H1 (cell line): Measurements from ENCODE around the gene MGLL. TPM values are rescaled to one million over a fixed set of nuclear protein-coding genes. Genes with fewer than 3 reads are reported as not detected.

ENCODE experiments used
- CTCF ChIA-PET: fragments of 300-600 bp; sonication (Branson Sonifier 250); formaldehyde crosslinking; loops from one replicate; lab custom pipeline; 2021; ENCODE audit not compliant: partially characterized antibody; lab: Charles Lee
- POLR2A ChIA-PET: fragments of 300-600 bp; sonication (Branson Sonifier 250); formaldehyde crosslinking; loops from one replicate; lab custom pipeline; 2021; ENCODE audit warnings: inconsistent platforms; ENCODE audit not compliant: partially characterized antibody; lab: Charles Lee
- DNase-seq, 2 experiments: peaks; one replicate each; pipeline versions ENCODE4 v3.0.0 to v3.0.0-alpha.2; 2010 to 2022; ENCODE audit warnings: low spot score in 2 of 2, low read depth in 1 of 2, mixed read lengths in 1 of 2
- FAIRE-seq: peaks from 2 replicates; lab custom pipeline; 2011; peaks lifted over from hg19 to GRCh38; lab: Jason Lieb, UNC
- H2AFZ ChIP-seq: 2 replicates; pipeline ENCODE4 v1.8.1; 2012; ENCODE audit warnings: low read length, inconsistent platforms
- H2AK5ac ChIP-seq: 2 replicates; pipeline ENCODE4 v1.6.1; 2013; ENCODE audit warnings: low read depth, low read length
- H2BK120ac ChIP-seq: replicated peaks from 2 replicates; pipeline ENCODE3; 2013; ENCODE audit warnings: low read depth, low read length, inconsistent platforms
- H2BK12ac ChIP-seq: 2 replicates; pipeline ENCODE4 v1.6.1; 2013; ENCODE audit warnings: low read depth, low read length
- H2BK15ac ChIP-seq: 2 replicates; pipeline ENCODE4 v1.6.1; 2013; ENCODE audit warnings: low read length
- H2BK20ac ChIP-seq: 2 replicates; pipeline ENCODE4 v1.6.1; 2013; ENCODE audit warnings: low read length
- H2BK5ac ChIP-seq: 2 replicates; pipeline ENCODE4 v1.6.1; 2013; ENCODE audit warnings: low read depth, low read length
- H3K14ac ChIP-seq: 2 replicates; pipeline ENCODE4 v1.6.1; 2013; ENCODE audit warnings: inconsistent platforms; ENCODE audit not compliant: insufficient read length
- H3K18ac ChIP-seq: 2 replicates; pipeline ENCODE4 v1.6.1; 2013; ENCODE audit warnings: low read length; ENCODE audit errors: extremely low read depth
- H3K23ac ChIP-seq: 2 replicates; pipeline ENCODE4 v1.6.1; 2013; ENCODE audit warnings: inconsistent platforms; ENCODE audit not compliant: insufficient read length
- H3K23me2 ChIP-seq: 2 replicates; pipeline ENCODE4 v1.6.1; 2013; ENCODE audit warnings: low read depth, low read length
- H3K27ac ChIP-seq: 2 replicates; pipeline ENCODE4 v1.6.1; 2011; ENCODE audit warnings: low read depth, low read length, inconsistent platforms
- H3K27me3 ChIP-seq, 4 experiments: replicated peaks in 1 of 4; 1 replicate in 1 of 4; 2 replicates in 3 of 4; pipeline versions ENCODE4 v1.6.1 to v1.8.1; 2011 to 2013; ENCODE audit warnings: low read length in 3 of 4, mild to moderate bottlenecking in 3 of 4, inconsistent platforms in 2 of 4, mixed read lengths in 2 of 4, moderate library complexity in 1 of 4; ENCODE audit not compliant: control insufficient read depth in 3 of 4, insufficient read depth in 3 of 4; ENCODE audit errors: extremely low read depth in 1 of 4
- H3K36me3 ChIP-seq, 4 experiments: 2 replicates each; pipeline versions ENCODE4 v1.6.1 to v1.8.1; 2011 to 2013; ENCODE audit warnings: mild to moderate bottlenecking in 4 of 4, low read length in 3 of 4, moderate library complexity in 2 of 4, control low read depth in 1 of 4, inconsistent platforms in 1 of 4; ENCODE audit not compliant: insufficient read depth in 4 of 4, control insufficient read depth in 2 of 4
- H3K4ac ChIP-seq: replicated peaks from 2 replicates; pipeline ENCODE3; 2013; ENCODE audit warnings: low read length, low read depth, mixed read lengths, inconsistent platforms; ENCODE audit not compliant: insufficient read length
- H3K4me1 ChIP-seq, 4 experiments: replicated peaks in 1 of 4; 1 replicate in 1 of 4; 2 replicates in 3 of 4; pipeline versions ENCODE4 v1.6.1 to v1.8.1; 2011 to 2013; ENCODE audit warnings: low read length in 3 of 4, inconsistent platforms in 2 of 4, mixed read lengths in 1 of 4; ENCODE audit not compliant: insufficient read depth in 4 of 4, control insufficient read depth in 3 of 4
- H3K4me2 ChIP-seq, 2 experiments: 2 replicates each; pipeline versions ENCODE4 v1.6.1 to v1.8.1; 2011 to 2013; ENCODE audit warnings: low read depth in 2 of 2, low read length in 2 of 2, control low read depth in 1 of 2, inconsistent platforms in 1 of 2, mild to moderate bottlenecking in 1 of 2; ENCODE audit not compliant: insufficient read depth in 1 of 2
- H3K4me3 ChIP-seq, 4 experiments: fragments of 200-600, 300-600 bp in 1 of 4; sonication (generic), shearing (Covaris generic), sonication (Bioruptor Twin) in 1 of 4; 2 replicates each; pipeline versions ENCODE4 v1.5.1 to v1.8.1; 2011 to 2016; ENCODE audit warnings: low read length in 4 of 4, low read depth in 3 of 4, control low read depth in 2 of 4, inconsistent platforms in 2 of 4, mild to moderate bottlenecking in 2 of 4, mixed read lengths in 1 of 4, moderate library complexity in 1 of 4; ENCODE audit not compliant: insufficient read depth in 2 of 4; ENCODE audit errors: extremely low read depth in 1 of 4
- H3K56ac ChIP-seq: replicated peaks from 2 replicates; pipeline ENCODE3; 2013; ENCODE audit warnings: low read depth, mild to moderate bottlenecking, mixed read lengths, low read length, inconsistent platforms; ENCODE audit not compliant: insufficient read length
- H3K79me1 ChIP-seq: 2 replicates; pipeline ENCODE4 v1.6.1; 2013; ENCODE audit warnings: low read depth, low read length, control low read depth
- H3K79me2 ChIP-seq, 2 experiments: 2 replicates each; pipeline versions ENCODE4 v1.6.1 to v1.8.1; 2012 to 2013; ENCODE audit warnings: low read length in 2 of 2, mild to moderate bottlenecking in 2 of 2, inconsistent platforms in 1 of 2; ENCODE audit not compliant: insufficient read depth in 2 of 2, control insufficient read depth in 1 of 2
- H3K9ac ChIP-seq, 4 experiments: replicated peaks in 1 of 4; 1 replicate in 1 of 4; 2 replicates in 3 of 4; pipeline versions ENCODE4 v1.6.1 to v1.8.1; 2011 to 2013; ENCODE audit warnings: low read depth in 3 of 4, low read length in 3 of 4, control low read depth in 2 of 4, mild to moderate bottlenecking in 2 of 4, moderate library complexity in 2 of 4, inconsistent platforms in 1 of 4; ENCODE audit errors: extremely low read depth in 1 of 4
- H3K9me3 ChIP-seq, 2 experiments: 2 replicates each; pipeline versions ENCODE4 v1.6.1 to v1.8.1; 2012 to 2013; ENCODE audit warnings: mild to moderate bottlenecking in 2 of 2, moderate library complexity in 2 of 2, control low read depth in 1 of 2, inconsistent platforms in 1 of 2, low read depth in 1 of 2, low read length in 1 of 2, mixed read lengths in 1 of 2; ENCODE audit not compliant: insufficient read depth in 2 of 2
- H4K20me1 ChIP-seq, 2 experiments: replicated peaks in 1 of 2; 2 replicates each; pipeline versions ENCODE3 to v1.8.1; 2011 to 2013; ENCODE audit warnings: inconsistent platforms in 2 of 2, low read length in 2 of 2, mild to moderate bottlenecking in 1 of 2; ENCODE audit not compliant: insufficient read depth in 2 of 2, control insufficient read depth in 1 of 2
- H4K5ac ChIP-seq: 2 replicates; pipeline ENCODE4 v1.6.1; 2013; ENCODE audit warnings: low read length, low read depth, mixed read lengths, inconsistent platforms; ENCODE audit not compliant: insufficient read length
- H4K8ac ChIP-seq: 2 replicates; pipeline ENCODE4 v1.8.0; 2013; ENCODE audit warnings: mild to moderate bottlenecking, moderate library complexity, low read length, inconsistent platforms; ENCODE audit not compliant: insufficient read depth; ENCODE audit errors: extremely low read depth
- H4K91ac ChIP-seq: replicated peaks from 2 replicates; pipeline ENCODE3; 2013; ENCODE audit warnings: low read length, mixed read lengths, inconsistent platforms; ENCODE audit not compliant: insufficient read length
- CBX8 ChIP-seq: fragments of 300-800, 300-1000 bp; sonication (generic); IDR thresholded peaks from 2 replicates; pipeline ENCODE4 v1.7.1; 2016; ENCODE audit warnings: low read depth, low read length, borderline replicate concordance
- CHD2 ChIP-seq: IDR thresholded peaks from 2 replicates; pipeline ENCODE4 v1.6.1; 2012; ENCODE audit warnings: low read length, improper control_type of control experiment
- EZH2 ChIP-seq: fragments of 200-600 bp; sonication (generic); IDR thresholded peaks from 2 replicates; pipeline ENCODE4 v1.7.1; 2012; ENCODE audit warnings: low read depth, mild to moderate bottlenecking, moderate library complexity, low read length, inconsistent platforms; ENCODE audit not compliant: severe bottlenecking
- HDAC2 ChIP-seq, 2 experiments: fragments of 300-600 bp in 1 of 2; sonication (generic) in 1 of 2; IDR thresholded peaks; 2 replicates each; pipeline ENCODE4 v1.6.1; 2011 to 2012; ENCODE audit warnings: low read depth in 2 of 2, low read length in 2 of 2, mild to moderate bottlenecking in 2 of 2, moderate library complexity in 2 of 2, borderline replicate concordance in 1 of 2, inconsistent platforms in 1 of 2
- POLR2A ChIP-seq, 2 experiments: IDR thresholded peaks; 1 replicate in 1 of 2; 2 replicates in 1 of 2; pipeline ENCODE4 v1.6.1; 2011; ENCODE audit warnings: low read depth in 2 of 2, low read length in 2 of 2, mild to moderate bottlenecking in 2 of 2; ENCODE audit errors: control extremely low read depth in 1 of 2
- RXRA ChIP-seq: IDR thresholded peaks from 2 replicates; pipeline ENCODE4 v1.6.1; 2011; ENCODE audit warnings: low read depth, mild to moderate bottlenecking, low read length, moderate library complexity; ENCODE audit not compliant: insufficient read depth
- TAF1 ChIP-seq: IDR thresholded peaks from 2 replicates; pipeline ENCODE4 v1.6.1; 2011; ENCODE audit warnings: mild to moderate bottlenecking, low read depth, low read length
- TBP ChIP-seq: IDR thresholded peaks from 2 replicates; pipeline ENCODE4 v1.6.1; 2011; ENCODE audit warnings: low read depth, low read length, improper control_type of control experiment
- WGBS, 2 experiments: shearing (Covaris generic) in 1 of 2; methylation state at CpG; one replicate each; pipeline versions ENCODE4 v1.1.6 to v1.1.7; 2013 to 2015; ENCODE audit warnings: low lambda C conversion rate in 2 of 2, mixed read lengths in 2 of 2, inconsistent platforms in 1 of 2, low coverage in 1 of 2, missing lambda C conversion rate in 1 of 2; ENCODE audit not compliant: insufficient replicate concordance in 2 of 2, insufficient coverage in 1 of 2, insufficient read length in 1 of 2; ENCODE audit errors: extremely low coverage in 1 of 2, missing lambda C conversion rate in 1 of 2; 5-methylcytosine and 5-hydroxymethylcytosine counted together
- polyA plus RNA-seq, 7 experiments: library from polyadenylated mRNA; depleted of rRNA in 3 of 7; stranded (reverse) in 5 of 7; unstranded in 2 of 7; fragments of >200 nt in 5 of 7; fragments of 200-250 nt in 2 of 7; gene quantifications; 1 replicate in 5 of 7; 2 replicates in 1 of 7; 4 replicates in 1 of 7; pipeline versions ENCODE4 v1.2.1 to v1.2.3, GENCODE V29; 2011 to 2013; ENCODE audit warnings: missing spikeins in 2 of 7, mixed read lengths in 2 of 7
- total RNA-seq: library from RNA; stranded (reverse); fragmentation: NEBNext Ultra II Directional; extraction: Animal tissue kit (Norgen Biotek cat#: 25700); gene quantifications from 2 replicates; pipeline ENCODE4 v1.2.1, GENCODE V29; 2021
- TF ChIP-seq, protein P1 (sequence below): IDR thresholded peaks from 2 replicates; pipeline ENCODE4 v1.6.1; 2011; ENCODE audit warnings: low read length, improper control_type of control experiment

The MGLL gene
- total and polyA plus RNA-seq, 2 of the 8 experiments (the other 6 are each of a cell fraction or from before 2014, with no cell fraction given), result 0.05 to 0.34 TPM

DNA sequence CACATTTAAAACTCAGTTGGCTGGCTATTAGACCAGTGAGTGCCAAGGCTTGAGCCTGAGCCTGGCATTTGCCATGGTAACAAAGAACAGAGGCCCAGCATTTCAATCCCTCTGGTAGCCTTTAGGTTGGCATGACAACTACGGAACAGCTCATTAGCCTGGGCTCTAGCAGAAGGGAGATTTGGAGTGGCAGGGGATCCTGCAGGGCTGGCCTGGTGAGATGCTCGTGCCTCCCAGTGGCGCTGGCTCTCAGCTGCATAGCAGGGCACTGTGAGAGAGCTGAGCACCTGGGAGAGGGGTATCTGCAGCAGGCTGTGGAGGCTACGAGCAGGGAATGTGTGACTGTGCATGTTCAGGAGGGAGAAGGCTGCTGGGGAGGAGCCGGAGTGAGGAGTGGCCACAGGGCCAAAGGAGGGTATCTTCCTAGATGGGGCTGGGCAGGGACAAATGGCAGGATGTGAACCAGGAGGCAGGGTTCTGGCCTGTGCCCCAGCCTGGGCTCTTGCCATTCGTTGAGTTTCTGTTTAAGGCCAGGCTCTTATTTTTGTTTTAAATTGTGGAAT lies 155.1 kb downstream of the MGLL start:
- Histone ChIP-seq H3K27me3 (no peaks in the 10 kb centered on the region; a peak in 2 of 7 replicates), H4K20me1 (no peaks in the 10 kb centered on the region), H4K91ac (no peak overlapping the region), H3K79me2 (no peaks in the 10 kb centered on the region), H2AFZ (no peak overlapping the region), H3K4me3 (no peak overlapping the region), H3K27ac (no peak overlapping the region), H3K4ac (no peak overlapping the region), H2BK120ac (no peak overlapping the region), H2BK20ac (no peak overlapping the region), H3K79me1 (no peaks in the 10 kb centered on the region), H4K5ac (no peak overlapping the region), H2BK5ac (no peak overlapping the region), H3K14ac (no peak overlapping the region), H2BK15ac (no peak overlapping the region), H3K56ac (no peak overlapping the region), H3K4me2 (no peak overlapping the region), H4K8ac (no peak overlapping the region), H3K4me1 (peaks cover 0 to 6% (median 4%) of the 10 kb centered on the region in 4 experiments; a peak in 4 of 7 replicates), H3K23me2 (peaks cover 3% of the 10 kb centered on the region; the same call in 1 of the 2 replicates), H2AK5ac (no peak overlapping the region), H2BK12ac (no peak overlapping the region), H3K18ac (no peak overlapping the region), H3K9ac (no peak overlapping the region), H3K9me3 (no peaks in the 10 kb centered on the region), H3K23ac (no peak overlapping the region), H3K36me3 (peaks cover 0 to 3% (median 0%) of the 10 kb centered on the region in 4 experiments; a peak in 2 of 8 replicates)
- no peak for TF ChIP-seq EZH2
- TF ChIP-seq TAF1, result no peak
- TF ChIP-seq HDAC2 (IDR thresholded peaks at IDR 0.05; ENCODE audit: borderline replicate concordance in 1 of 2, low read depth in 2 of 2, low read length in 2 of 2), result no peak
- no peak for TF ChIP-seq RXRA
- TF ChIP-seq TBP, result no peak
- TF ChIP-seq, protein P1, sequence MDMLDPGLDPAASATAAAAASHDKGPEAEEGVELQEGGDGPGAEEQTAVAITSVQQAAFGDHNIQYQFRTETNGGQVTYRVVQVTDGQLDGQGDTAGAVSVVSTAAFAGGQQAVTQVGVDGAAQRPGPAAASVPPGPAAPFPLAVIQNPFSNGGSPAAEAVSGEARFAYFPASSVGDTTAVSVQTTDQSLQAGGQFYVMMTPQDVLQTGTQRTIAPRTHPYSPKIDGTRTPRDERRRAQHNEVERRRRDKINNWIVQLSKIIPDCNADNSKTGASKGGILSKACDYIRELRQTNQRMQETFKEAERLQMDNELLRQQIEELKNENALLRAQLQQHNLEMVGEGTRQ, result no peak
- no peak for TF ChIP-seq POLR2A (IDR thresholded peaks at IDR 0.05; ENCODE audit: control extremely low read depth in 1 of 2, low read depth in 2 of 2, low read length in 2 of 2)
- no peak for TF ChIP-seq CBX8
- no peak for TF ChIP-seq CHD2
- FAIRE-seq, result no peak
- ChIA-PET POLR2A (no interaction called here), CTCF (interaction anchor here (0.7 to 0.9 kb wide), 3 partner anchors 11 to 224 kb away, joined by 3 read pairs; no protein-coding TSS in a partner anchor)
- no peak for DNase-seq
- 93% methylated on average over 6 of the region's 6 CpGs; no CpG with 5 or more reads in 1 of the 2 experiments for WGBS, 2 experiments
